ENCODE data around the gene CATSPERE.

GRCh38 chr1:244447552-244447951, 13.5 kb upstream of the CATSPERE start:
- TF ChIP-seq CTCF (IDR thresholded peaks at IDR 0.05) (no peak), POLR2A (IDR thresholded peaks at IDR 0.05) (no peak)
